Stimulated activated CD4-positive, alpha-beta T cell treated with anti-CD3 and anti-CD28 coated beads, Interleukin-12 subunit alpha, Interleukin-12 subunit beta, amount 100 ng/mL, for 4 hours (primary cell): ENCODE measurements around the gene BMPER.

Experiments used
- DNase-seq: peaks from one replicate; pipeline ENCODE4 v3.0.0-alpha.2; 2020

The BMPER gene

DNA sequence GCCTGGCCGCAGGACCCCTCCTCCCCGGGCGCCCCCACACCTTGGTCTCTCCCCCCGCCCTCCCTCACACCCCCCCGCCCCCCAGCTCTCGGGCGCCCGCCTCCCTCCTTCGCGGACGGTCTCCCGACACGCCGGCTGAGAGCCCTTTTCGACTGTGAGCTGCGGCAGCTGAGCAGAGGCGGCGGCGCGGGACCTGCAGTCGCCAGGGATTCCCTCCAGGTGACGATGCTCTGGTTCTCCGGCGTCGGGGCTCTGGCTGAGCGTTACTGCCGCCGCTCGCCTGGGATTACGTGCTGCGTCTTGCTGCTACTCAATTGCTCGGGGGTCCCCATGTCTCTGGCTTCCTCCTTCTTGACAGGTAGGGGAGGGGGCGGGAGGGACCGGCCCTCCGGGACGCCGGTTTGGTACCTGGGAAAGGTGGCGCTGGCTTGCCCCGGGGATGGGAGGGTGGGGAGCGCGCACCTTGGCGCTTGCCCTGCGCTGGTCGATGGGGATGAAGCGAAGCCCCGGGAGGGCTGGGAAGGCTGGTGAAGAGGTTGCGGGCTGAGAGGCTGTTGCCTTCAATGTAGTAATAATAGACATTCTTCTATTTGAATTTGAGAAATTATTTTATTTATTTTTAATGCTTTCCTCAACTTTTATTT, at the start of gene BMPER:
Gene BMPER (plus strand): TSS at position 151 of the 644 bp plus-strand sequence. CDS start 75 bp downstream, at position 226.
- peak; percentile 3 for DNase-seq

- no peak for DNase-seq
These were observed 43.4 kb upstream of the BMPER start for GRCh38 chr7:33861947-33862346.

DNA sequence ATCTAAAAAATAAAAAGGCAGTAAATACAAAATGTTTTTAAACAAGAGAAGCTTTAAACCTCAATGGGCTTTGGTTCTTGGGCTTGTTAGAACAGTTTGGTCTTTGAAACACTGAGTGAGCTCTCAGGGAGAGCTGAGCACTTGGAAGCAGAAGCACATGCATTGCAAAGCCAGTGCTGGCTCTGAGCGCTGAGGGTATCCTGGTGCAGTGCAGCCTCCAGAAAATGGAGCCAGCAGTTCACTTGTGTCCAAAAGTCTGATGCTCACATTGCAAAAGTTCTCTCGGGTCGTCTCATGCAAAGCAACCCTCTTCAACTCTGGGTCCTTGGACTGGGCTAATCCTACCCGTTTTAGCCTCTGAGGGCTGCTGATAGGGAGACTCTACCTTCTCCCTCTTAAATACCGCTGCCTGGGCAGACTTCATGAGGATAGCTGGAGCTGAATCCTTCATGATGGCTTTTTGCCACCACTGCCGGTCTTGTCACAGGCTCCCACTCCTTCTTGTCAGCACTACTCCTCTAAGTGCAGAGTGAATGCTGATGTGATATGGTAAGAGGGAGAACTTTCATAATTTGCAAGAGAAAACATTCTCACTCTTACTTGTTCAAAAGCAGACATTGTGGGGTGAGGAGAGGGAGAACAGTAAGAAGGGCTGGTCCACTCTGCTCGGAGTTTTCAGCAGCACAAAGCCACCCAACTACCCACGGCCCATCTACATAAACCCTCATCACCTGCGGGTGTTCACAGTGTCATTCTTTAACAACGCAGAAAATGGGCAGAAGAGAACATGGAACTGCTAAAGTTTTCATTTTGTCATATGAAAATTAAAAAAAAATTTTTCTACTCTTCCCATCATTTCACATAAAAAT, 42.2 kb upstream of the BMPER start:
- no peak for DNase-seq

DNA sequence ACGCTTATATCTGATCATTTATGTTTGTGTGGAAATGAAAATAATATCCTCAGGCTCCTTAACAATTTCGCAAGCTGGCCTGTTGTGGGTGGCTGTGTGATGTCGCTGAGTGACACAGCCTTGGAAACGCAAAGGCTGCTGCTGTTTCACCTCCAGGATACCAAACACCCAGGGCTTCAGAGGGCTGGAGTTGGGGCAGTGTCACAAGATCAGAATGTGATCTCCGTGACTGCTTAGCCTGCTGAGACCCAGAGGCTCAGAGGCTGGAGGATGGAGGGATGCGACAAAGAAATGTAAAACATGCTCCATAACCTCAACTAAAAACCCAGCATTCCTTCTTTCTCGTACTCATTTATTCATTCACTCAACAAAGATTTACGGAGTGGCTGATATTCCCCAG, 37.2 kb upstream of the BMPER start:
- DNase-seq: no peak

DNA sequence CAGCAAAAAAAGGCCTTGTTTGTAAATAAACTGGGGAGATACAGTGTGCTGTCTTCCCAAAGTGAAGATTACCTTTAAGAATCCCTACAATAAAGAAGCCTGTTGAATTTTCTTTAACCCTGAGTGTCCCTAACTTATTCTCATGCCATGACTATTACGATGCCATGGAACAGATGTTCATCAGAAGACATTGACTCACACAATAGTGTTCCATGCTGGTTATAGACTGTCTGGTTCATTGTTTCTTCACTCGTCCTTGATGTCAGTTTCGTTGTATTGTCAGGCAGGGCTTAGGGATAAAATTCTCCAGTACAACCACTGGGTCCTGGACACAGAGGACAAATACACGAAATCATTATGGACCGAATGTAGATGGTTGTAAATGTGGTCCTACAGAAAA, 36.2 kb upstream of the BMPER start:
- DNase-seq: no peak

- no peak for DNase-seq
These were observed 35.2 kb upstream of the BMPER start for GRCh38 chr7:33870120-33870519.

- no peak for DNase-seq
These were observed 32.5 kb upstream of the BMPER start for GRCh38 chr7:33872870-33873269.

- DNase-seq: no peak
These were observed 31.8 kb upstream of the BMPER start for GRCh38 chr7:33873518-33873917.

DNA sequence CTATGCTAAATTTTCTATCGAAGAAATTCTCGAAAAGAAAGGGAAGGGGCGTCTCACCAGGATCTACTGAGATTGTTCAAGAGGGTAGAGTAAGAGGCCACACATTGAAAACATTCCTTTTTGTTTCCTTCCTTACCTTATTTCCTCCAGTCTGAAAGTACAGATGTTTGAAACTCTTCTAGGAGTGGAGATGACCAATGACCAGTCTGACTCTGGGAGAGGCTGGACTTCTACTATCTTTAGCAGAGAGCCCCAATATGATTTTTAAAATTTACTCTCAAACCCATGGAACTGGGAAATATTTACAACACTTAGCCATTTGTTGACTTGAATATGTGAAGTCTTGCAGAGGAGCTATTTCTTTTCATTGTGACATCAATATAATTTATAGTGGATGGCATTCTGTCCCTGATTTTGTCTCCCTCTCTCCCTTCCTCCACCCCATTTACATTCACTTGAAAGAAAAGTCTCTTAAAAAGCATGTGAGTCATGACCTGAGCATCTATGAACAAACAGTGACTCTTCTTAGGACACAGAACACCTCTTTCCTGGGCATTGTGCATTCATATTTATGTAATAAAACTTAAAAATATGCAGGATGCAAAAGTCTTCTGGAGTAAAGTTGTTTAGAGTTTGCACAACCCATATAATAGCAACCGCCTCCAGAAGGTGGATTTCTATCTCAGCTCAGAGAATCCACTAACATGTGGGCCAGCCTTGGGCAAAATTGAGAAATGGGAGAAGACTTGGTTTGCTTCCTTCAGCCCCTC, 31.2 kb upstream of the BMPER start:
- DNase-seq: no peak

DNA sequence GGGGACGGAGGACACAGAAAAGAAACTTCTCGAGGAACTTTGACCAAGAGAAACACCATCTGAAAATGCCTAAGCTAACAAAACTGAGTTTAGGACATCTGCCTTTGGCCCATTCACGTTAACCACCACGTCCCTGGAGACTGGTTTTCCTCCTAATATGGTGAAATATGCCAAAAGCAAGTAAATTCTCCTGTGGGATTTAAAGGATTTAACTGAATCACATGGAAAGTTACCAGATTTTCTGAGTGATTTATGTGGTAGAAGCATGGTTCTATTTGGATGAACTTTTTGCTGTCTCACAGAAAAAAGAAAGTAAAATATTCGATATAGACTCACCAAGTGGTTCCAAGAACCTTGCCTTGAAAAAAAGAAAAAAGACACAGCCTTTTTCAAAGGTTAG, 30.4 kb upstream of the BMPER start:
- DNase-seq: no peak

GRCh38 chr7:33876596-33877274, 28.6 kb upstream of the BMPER start:
- no peak for DNase-seq

GRCh38 chr7:33880787-33881186, 24.6 kb upstream of the BMPER start:
- DNase-seq: no peak

DNA sequence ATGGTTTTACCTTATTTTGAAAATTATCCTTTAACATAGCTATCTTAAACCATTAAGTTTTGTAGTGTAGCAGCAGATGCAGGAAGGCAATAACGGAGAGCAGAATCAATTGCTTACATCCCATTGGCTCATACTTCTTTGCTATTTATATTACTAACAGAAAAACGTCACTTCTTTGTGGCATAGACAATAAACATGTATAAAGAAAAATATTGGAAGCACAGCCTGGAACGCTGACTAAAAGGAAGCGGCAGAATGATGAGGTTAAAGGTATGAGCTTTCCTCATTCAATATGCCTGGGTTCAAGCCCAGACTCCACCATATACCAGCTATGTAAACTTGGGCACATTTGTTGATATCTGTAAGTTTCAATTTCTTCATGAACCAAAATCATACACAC, 24.0 kb upstream of the BMPER start:
- DNase-seq: no peak

DNA sequence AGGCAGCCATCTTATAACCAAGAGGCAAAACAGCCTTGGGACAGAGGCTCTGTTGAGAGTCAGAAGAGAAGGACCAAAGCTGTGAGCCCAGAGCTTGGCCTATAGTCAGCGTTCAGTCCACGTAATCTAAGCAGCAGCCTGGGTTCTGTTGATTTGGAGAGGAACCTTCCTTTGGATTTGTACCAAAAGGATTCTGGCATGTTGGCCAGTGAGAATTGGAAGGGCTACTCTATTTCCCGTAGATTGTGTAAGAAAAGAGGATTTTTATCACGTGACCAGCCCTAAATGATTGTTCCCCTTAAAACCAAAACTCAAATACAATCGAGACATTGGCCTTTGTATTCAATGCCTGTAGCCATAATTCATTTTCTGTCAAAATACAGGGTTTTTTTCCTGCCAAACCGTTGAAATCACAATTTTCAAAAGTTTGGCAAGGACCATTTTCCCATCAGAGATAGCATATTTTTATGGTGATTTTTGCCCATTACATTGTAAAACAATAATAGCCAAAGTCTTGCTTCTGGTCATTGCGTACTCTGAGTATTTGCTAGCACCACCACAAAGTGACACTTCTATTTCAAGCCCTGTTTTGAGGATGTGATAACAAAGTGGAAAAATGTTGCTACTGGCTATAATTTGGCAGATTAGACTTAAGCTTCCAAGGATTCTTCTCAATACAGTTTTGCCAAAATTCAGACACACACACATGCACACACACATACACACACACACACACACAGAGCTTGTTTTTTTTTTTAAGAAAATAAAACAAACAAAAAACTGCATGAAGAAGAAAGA, 23.1 kb upstream of the BMPER start:
- no peak for DNase-seq

DNA sequence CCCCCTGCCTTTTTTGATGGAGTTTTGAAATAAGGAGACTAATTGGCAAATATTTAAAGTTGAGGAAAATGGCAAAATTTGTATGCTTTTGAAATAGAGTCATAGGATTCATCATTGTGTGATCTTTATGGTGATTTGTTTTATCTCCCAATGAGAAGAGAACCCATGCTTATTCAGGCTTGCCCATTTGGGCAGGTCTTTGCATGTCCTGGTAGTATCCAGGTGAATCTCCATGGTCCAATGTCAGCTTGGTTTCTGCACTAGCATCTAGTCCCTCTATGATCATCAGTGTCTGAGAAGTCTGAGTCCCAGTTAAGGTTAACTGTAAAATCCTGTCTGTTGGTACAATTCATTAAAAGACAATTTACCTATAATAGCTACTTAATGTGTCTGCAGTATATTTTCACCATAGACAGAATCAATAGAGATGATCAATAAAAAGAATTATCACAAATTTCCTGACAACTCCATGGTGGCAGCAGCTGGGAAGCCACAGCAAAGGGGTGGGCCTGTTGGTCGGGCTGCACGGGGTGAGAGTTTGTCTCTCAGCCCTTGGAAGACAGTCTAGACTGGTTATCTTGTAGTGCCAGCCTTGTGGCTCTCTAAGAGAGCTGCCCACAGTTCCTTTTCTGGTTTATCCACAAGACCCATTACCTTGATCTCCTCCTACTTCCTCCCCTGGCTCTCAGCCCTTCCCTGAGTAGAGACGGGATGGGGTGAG, 22.2 kb upstream of the BMPER start:
- no peak for DNase-seq

GRCh38 chr7:33883671-33883965, 21.7 kb upstream of the BMPER start:
- no peak for DNase-seq

- DNase-seq: no peak
These were observed 19.8 kb upstream of the BMPER start for GRCh38 chr7:33885290-33886148.

- DNase-seq: no peak
These were observed 19.2 kb upstream of the BMPER start for GRCh38 chr7:33886149-33886623.

DNA sequence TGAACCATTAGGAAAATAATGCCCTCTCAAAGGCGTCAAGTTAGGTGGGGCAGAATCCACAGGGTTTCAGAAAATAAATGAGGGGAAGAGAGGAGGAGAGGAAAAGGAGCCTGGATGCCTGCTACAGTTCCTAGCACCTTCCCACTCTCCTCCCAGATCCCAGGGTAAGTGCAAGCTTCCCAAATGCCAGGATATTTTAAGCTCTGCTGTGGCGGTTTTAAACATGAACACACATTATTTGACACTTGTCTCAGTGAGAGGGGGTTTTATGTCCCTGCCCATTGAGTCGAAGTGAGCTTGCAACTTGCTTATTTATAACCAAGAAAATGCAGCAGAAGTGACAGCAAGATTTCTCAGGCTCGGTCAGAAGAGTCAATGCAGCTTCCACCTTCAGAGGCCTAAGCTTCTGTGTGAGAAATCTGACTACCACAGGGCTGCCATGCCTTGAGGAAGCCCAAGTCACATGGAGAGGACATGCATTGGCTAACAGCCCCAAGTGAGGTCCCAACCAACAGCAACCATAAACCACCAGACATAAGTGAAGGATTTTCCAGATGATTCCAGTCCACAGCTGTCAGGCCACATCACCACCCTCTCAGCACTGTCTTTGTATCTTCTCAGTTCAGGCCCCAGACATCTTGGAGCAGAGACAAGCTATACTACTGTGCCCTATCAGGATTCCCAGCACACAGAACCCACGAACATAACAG, 17.9 kb upstream of the BMPER start:
- no peak for DNase-seq

DNA sequence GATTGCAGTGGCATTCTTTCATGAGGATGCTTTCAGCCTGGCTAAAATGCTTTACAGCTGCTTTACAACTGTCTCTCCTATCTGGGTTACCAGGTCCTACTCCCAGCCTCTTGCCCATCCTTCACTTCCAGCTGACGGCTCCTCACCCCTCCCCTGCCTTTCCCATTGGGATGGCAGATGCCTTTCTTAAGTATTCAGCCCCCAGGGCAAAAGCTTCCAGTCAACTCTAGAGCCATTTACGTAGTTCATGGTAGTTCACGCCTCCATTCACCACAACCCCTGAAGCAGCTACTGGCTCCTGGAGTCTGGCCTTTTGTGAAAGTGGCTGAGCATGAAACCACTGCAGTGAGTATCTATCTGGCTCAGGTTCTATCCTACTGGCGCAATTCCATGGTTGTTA, 17.2 kb upstream of the BMPER start:
- no peak for DNase-seq
